Skin of body (tissue), 2 donors: ENCODE results near the gene CLSTN2. TPM values are rescaled to one million over a fixed set of nuclear protein-coding genes. Genes with fewer than 3 reads are reported as not detected.

ENCODE experiments used
- DNase-seq: peaks from one replicate; lab custom pipeline; 2025; lab: John Stamatoyannopoulos, UW
- total RNA-seq: library from RNA; depleted of rRNA; stranded (reverse); fragments of >200 nt; gene quantifications from one replicate; pipeline ENCODE4 v1.2.3, GENCODE V29; 2014

CLSTN2 gene
- total RNA-seq, 1 donor from 2014 or later, result 2.9 TPM

DNA sequence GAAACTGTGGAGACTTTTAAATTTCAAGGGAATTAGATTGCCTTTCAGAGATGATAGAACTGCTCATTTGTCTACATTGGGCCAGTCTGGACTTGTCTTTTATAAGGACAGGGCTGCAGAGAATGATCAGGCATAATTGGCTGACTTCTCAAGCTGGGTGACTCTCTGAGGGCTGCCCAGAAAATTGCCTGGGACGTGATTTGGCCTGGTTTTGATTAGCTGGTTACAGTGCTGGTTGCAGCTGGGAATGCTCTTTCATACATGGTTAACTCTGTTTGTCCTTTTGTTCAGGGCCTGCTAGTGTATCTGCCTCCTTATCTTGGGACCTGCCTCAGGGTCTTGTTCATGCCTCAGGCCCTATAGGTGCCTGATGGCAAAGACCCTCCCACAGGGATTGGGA is 245.6 kb downstream of the CLSTN2 start:
- no peak for DNase-seq

DNA sequence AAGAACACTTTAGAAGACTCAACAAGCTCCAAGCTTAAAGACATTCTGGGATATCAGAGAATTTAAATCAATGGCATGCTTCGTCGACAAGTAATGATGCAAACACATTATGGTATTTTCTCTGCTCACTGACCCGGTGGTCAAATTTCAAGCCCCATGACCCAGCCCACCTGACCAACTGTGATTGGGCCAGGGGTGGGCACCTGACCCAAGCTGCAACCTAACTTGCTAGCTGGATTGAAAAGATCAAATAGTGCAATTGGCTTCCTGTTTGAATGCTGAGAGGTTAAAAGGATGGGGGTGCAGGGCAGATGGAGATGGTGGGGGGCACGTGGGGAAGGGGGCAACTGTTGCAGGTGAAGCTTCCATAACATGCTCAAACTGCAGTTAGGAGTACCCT is 250.4 kb downstream of the CLSTN2 start:
- no peak for DNase-seq

DNA sequence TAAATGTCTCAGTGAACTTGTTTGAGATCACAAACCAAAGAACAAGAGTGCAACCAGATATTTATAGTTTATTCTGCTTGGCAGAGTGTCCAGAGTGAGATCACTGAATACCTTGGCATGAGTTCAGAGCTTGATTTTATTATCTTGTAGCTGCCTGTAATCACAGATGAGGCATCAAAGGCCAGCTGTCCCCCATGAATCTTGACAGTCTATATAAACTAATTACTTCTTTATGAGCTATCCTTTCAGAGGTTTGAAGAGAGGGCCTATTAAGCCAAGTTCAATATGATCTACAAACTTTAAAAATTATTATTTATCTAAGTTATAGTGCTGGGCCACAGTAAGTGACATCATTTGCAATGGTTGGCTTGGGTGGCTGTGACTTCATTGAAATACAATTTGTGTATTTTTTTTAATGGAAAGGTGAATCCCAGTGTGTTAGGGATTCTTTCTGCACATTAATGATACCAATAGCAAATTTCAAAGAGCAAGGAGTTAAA is 251.5 kb downstream of the CLSTN2 start:
- DNase-seq, result peak; percentile 81

DNA sequence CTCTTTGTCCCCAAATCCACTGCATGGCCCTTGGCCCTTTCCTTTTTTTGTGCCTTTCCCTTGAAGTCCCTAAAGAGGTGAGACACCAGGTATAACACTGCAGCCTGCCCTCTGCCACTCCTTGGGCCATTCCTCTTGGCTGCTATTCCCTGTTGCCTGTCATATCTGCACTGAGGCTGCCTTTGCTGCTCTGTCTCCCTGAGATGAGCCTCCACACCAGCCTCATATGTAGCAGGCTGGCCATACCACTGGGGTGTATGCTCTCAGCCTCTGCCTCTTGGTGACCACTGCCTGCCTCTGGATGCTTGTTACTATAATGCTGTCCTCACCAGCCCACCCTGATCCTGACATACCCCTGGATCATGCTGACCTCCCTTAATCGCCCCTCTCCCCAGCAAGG is 252.0 kb downstream of the CLSTN2 start:
- no peak for DNase-seq

DNA sequence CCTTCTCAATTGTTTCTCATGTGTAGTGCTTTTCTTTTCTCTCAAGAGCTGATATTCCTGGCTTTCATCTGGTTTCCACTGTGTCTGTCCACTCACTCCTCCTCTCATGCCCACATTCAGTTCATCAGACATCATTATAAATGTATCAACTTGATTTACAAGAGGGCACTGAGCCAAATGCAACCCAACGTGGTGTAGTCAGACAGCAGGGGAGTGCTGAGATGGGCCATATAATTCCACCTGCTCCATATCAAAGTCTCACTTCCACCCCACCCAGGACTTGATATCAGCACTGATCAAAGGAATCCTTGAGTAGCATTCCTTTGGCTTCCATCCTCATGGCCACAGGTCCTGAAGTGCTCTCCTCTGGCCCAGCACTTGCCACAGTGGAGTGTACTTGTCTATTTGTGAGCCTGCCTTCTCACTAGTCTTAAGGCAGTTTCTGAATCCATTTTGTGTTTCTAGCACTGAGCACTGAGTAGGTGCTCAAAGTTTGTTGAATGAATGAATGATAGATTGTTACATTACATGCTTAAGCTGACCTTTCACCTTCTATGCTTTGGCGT is 252.8 kb downstream of the CLSTN2 start:
- DNase-seq, result no peak

DNA sequence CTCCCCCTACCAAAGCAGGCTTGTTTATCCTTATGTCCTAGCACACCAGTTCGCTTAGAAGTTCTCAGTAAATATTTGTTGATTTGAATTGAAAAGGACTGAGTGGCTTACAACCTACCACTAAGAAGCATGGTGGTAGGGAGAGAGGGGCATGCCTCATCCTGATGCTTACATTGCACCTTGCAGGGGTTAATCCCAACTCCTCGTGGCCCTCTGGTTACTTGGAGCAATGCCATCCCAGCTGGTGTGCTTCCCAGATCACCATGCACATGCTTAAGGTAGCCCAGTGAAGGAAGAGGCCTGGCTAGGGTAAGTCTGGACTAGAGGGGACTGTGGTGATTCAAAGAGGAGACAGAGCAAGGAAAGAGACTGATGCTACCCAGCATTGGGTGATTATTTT is 253.3 kb downstream of the CLSTN2 start:
- no peak for DNase-seq

DNA sequence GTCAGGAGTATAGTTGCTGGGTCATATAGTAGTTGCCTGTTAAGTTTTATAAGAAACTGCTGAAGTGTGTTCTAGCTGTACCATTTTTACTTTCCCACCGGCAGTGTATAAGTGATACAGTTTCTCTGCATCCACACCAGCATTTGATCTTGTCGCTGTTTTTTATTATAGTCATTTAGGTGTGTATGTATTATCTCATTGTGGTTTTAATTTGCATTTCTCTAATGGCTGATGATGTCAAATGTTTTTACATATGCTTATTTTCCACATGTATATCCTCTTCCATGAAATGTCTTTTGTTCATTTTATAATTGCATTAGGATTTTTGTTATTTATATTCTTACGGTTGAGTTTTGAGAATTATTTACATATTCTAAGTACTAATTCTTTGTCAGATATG is 254.3 kb downstream of the CLSTN2 start:
- DNase-seq, result no peak

DNA sequence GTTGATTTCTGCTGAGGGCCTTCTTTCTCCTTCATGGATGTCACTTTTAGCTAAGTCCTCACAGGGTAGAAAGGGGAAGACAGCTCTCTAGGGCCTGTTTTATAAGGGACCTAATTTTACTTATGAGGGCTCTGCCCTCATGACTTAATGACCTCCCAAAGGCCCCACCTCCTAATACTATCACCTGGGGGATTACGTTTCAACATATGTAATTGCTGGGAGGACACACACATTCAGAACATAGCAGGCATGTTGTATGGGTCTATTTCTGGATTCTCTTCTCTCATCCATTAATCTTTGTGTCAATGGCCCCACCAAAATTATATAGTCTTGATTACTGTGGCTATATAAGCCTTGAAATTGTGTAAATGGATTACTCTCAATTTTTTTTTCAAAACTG is 255.0 kb downstream of the CLSTN2 start:
- no peak for DNase-seq

DNA sequence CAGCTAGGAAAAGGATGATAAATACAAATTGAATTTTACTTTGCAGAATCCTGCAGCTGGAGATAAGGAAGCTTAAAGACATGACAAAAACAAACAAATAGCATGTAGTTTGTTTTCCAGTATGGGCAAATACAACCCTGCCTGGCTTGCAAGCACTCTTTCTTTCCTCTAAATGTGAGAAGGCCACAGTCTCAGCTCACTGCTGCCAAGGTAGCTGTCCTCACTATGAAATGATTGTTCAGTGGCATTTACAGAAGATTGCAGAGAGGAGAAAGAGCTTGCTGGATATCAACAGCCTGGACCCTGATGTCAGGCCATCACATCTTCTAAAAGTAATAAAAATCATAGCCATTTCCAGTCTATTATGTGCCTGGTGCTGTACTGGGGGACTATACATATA is 262.0 kb downstream of the CLSTN2 start:
- DNase-seq, result no peak

DNA sequence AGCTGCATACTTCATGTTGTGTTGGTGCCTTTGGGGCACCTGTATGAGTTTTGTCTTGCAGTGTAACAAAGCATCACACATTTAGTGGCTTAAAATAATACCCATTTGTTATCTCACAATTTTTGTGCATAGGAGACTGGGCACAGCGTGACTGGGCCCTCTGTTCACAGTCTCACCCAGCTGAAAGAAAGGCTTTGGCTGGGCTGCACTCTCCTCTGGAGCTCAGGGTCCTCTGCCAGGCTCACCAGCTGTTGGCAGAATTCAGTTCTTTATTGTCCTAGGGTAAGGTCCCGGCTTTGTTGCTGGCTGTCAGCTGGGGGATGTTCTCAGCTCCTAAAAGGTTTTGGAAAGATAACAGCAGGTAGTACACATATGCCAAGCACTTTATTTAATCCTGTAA is 263.3 kb downstream of the CLSTN2 start:
- DNase-seq, result no peak

DNA sequence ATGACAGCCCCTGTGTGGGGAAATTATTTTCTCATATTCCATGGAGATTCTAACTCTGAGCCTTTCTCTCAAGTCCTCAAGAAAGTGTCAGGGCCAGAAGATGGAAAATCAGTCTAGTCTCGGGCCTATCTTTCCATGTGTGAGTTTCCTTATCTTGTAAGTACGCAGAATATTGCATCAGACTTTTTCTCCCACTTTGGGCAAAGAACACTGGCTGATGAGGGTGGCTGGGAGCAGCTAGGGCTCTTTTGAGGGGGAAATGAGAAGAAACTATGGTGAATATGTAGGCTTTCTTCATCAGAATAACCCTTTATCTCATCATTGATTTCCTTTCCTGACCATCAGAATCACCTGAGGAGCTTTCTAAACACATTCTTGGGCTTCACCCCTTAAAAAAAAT is 264.0 kb downstream of the CLSTN2 start:
- DNase-seq, result no peak

DNA sequence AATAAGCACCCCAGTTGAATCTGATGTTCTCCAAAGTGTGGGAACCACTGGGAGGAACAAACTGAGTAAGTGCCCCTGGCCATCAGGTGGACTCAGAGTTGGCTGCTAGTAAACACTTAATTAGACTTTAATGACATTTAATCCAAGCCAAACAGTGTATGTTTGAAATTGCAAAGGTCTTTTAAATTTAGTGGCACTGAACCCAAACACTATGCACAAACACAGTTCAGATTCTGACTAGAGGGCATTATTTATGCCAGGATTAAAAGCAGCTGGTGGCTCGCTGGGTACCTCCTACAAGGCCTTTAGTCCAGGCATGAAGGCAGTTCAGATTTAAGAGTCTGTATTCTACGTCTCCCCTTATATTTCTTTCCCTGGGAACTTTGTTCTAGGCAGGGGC is 264.8 kb downstream of the CLSTN2 start:
- DNase-seq, result no peak

DNA sequence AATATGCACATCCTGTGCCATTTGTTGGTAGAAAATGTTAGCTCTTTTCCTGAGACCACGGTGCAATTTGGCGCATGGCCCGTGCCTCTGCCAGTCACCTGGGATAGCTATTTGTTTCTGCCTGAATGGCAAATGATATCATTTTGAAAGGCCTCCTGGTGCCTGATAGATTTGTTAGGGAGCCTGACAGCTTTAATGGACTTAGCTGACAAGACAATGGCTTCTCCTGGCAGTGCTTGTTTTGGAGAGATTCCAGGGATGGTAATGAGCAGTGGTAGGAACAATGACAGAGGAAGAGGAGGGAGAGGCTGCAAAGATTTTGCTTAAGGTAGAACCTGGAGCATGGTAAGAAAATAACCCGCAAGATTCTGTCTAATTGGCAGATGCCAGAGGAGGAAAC is 268.5 kb downstream of the CLSTN2 start:
- DNase-seq, result no peak

DNA sequence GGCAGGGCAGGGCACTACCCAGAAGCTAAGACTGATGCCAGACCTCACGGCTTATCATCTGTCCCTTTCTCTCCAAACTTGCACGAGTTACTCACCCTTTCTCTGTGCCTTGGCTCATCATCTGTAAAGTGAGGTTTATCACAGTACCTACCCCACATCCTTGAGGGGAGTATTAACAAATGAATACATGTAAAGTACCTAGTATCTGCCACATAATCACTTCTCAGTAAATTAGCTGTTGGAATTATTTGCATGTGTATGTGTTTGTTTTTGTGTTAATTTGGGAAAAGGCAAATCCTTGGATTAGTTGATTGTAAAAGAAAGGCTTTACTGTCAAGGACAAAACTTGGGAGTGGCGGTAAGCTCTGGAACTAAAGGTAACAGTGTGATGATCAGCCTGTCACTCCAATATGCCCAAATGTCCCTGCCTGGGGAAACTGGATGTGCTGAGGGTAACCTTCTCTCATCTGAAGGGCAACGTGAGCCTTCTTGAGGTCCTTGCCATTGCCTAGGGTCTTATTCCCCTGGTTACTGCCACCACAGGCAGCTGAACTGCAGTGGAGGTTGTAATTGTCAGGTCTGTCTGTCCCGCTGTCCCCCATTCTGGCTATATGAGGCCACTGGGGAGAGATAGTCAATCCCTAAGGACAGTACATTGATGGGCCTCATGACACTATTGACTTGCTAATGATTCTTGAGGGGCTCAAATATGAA is 269.4 kb downstream of the CLSTN2 start:
- DNase-seq, result no peak

DNA sequence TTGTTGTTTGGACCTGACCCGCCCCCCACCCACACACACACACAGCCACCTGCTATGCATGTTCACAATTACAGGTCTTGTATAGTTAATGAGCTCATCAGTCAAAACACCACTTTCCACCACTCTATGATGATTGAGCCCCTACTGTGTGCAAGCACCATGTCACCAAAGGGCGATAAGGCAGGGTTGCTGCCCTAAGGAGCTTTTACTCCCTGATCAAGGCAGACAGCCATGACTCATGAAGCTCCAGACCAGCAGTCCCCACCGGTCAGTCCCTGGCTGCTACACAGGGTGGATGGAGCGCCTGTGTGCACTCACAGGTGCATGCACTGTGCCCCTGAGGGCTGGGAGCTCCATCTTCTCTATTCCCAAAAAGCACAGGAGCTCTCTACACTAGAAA is 270.6 kb downstream of the CLSTN2 start:
- no peak for DNase-seq

DNA sequence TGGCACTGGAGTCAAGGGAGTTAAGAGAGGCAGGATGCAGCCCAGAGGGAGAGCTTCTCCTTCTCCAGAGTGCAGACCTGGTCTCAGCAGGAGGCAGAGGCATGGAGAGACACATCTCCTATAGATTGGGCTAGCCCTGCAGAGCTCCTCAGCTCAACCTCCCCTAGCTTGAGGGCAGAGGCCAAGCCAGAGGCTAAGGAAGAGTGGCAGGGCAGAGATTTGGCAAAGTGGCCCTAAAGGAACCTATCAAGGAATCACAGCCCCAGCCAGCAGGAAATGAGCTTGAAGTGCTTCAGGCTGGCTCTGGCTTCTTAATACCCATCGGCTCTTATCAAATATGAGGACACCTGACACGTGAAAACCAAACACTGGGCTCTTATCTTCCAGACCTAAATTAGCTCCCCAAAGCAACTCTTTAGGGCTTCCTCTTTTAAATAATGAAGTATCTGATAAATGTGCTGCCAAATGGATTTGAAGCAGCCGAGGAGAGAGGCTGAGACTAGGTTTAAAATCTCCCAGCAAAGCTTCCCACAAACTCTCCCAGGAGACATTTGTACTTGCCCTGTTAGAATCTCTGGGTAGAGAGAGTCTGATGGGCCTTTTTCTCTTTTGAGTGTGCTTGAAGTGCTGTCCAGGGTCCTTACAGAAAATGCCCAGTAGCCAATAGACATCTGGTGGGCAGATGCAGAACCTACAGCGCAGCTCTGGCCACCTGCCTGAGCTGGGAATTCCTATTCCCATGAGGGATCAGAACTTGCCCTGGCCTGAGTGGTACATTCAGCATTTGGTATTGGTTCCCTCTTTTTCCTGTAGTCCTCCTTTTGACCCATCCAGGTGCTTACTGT is 271.4 kb downstream of the CLSTN2 start:
- DNase-seq, result no peak

DNA sequence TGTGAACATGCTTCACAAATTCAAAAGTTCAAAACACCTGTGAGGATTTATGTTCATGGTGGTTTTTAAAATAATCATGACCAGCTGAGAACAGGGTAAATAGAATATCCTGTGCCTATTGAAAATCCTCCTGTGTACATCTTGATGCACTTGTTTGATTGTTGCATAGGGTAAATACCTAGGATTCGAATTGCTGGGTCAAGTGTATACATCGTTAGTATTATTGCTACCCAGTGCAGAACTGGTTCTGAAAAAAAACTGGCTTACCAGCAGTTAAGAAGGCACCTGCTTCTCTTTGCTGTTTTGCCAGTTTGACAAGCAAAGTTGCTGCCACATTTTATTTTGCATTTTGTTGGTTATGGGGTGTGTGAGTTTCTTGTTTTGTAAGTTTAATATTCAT is 272.6 kb downstream of the CLSTN2 start:
- DNase-seq, result no peak

DNA sequence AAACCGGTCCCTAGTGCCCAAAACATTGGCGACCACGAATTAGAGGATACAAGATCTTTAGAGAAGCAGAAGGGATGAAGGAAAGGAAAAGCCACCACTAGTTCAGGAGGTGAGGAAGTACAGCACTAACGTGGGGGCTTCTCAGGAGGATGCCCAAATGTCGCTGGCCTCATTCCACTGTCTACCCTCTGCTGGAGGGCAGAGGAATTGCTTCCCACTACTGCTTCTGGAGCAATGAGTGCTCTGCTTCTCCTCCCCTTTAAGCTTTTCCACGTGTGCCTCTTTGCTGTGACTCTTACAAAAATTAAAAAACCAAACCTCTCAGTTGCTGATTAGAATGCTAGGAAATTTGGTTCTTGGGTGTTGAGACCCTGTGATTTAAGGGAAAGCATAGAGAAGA is 281.3 kb downstream of the CLSTN2 start:
- no peak for DNase-seq

DNA sequence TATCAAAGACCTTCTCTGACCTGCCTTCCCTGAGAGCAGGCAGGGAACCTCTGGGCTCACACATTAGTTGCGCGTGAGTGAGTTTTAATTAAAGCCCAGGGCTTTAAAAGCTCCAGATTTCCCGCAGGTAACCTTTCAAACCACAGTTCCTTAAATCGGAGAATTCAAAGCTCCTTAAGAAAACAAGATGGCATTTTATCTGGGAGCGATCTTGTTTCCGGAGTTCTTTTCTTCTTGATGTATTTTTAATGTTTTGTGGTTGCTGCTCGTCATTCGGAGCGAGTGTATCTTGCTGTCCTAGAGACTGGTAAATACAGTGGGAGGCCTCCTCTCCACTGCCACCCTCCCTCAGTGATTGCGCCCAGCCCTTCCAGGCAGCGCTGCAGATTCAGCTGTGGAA is 284.3 kb downstream of the CLSTN2 start:
- no peak for DNase-seq

DNA sequence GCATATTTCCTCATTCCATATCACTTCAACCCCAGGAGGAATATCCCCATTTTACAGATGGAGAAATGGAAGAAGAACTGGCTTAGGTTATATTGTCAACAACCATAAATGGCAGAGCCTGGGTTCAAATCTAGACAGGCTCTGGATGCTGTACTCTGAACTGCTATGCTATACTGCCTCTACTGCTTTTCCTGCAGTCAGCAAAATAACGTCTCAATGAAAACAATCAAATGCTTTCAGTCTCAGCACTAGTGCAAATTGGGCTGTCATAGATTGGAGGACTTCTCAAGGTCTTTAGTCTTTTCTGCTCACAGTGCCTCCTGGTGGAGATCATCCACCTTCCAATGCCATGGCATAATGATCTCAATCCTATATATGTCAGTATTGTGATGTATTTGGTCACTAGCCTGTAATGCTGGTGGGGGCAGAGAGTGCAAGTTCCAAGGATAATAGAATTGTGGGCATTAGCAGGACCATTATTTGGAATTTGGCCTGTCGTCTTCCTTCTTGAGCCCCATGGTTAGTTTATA is 285.0 kb downstream of the CLSTN2 start:
- DNase-seq, result no peak

DNA sequence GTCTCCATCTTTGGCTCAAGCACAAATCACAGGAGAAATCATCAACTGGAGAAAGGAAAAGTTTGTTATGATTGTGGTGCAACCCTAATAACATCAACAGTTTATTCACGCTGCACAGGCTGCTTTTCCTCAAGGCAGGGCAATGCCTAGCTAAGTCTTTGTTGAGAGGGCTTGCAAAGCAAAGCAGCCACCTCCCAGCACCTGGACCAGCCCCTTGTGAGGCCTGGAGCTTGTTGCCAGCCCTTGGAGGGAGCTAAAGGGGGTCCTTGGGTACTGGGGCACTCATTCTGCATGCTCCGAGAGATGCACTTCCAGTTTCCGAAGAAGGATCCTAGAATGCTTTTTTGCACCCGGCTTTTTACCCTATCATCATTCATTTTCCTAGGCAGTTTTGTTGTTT is 288.2 kb downstream of the CLSTN2 start:
- no peak for DNase-seq

DNA sequence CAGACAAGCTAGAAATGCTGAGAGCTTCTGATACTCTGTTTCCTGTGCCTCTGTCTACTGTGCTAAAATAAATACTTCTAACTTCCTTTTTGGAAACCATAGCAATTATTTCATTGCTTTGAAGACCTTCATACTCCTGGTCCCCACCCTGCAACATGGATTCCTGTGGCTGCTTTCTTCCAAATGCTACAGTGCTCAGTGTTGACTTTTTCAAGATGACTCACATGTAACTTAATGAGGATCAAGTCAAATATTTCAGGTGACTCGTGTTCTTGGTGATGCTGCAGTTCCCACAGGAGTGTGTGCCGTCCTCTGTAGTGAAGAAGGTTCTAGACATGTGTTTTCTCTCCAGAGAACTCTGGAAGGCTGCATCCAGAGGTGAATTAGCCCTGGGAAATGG is 288.6 kb downstream of the CLSTN2 start:
- DNase-seq, result no peak
